HG03280 (cell line): ENCODE data around the gene HOXB2.
A peak's percentile ranks its signal among the peaks of the same experiment; 100 is the strongest.

Source experiments
- ATAC-seq: cut with Tn5 transposase; IDR thresholded peaks from one replicate; pipeline ENCODE4 v1.9.1; 2021; ENCODE audit warnings: mild to moderate bottlenecking, moderate library complexity; ENCODE audit not compliant: unreplicated experiment

HOXB2 gene

GRCh38 chr17:48545022-48545375, at the start of gene HOXB2:
Gene HOXB2, minus strand, starts transcription at chr17:48545109. Its CDS starts 198 bp downstream, at chr17:48544911.
- ATAC-seq, result no peak

GRCh38 chr17:48593840-48594537, 49.1 kb upstream of the HOXB2 start:
- ATAC-seq, result peak; percentile 46

- ATAC-seq, result no peak
These were observed 48.4 kb upstream of the HOXB2 start, which contains the start of gene HOXB5 for GRCh38 chr17:48593126-48593829. Gene HOXB5, minus strand, starts transcription at chr17:48593779. Its CDS starts 97 bp downstream, at chr17:48593682.

GRCh38 chr17:48592577-48592976, 47.7 kb upstream of the HOXB2 start:
- no peak for ATAC-seq

GRCh38 chr17:48592057-48592514, 47.2 kb upstream of the HOXB2 start:
- no peak for ATAC-seq

GRCh38 chr17:48591255-48592056, 46.5 kb upstream of the HOXB2 start:
- ATAC-seq, result no peak

- ATAC-seq, result no peak
These were observed 45.8 kb upstream of the HOXB2 start for GRCh38 chr17:48590607-48591161.

- ATAC-seq, result no peak
These were observed 45.1 kb upstream of the HOXB2 start, which contains the start of gene HOXB3 for GRCh38 chr17:48589831-48590606. Gene HOXB3, minus strand, starts transcription at chr17:48590241. Its CDS starts 37,767 bp downstream, at chr17:48552474.

GRCh38 chr17:48589060-48589830, 44.3 kb upstream of the HOXB2 start:
- no peak for ATAC-seq

GRCh38 chr17:48588528-48588927, 43.6 kb upstream of the HOXB2 start:
- no peak for ATAC-seq

- no peak for ATAC-seq
These were observed 43.1 kb upstream of the HOXB2 start for GRCh38 chr17:48588074-48588415.

GRCh38 chr17:48587276-48588073, 42.6 kb upstream of the HOXB2 start:
- ATAC-seq, result no peak

- no peak for ATAC-seq
These were observed 41.7 kb upstream of the HOXB2 start for GRCh38 chr17:48586355-48587258.

- ATAC-seq, result no peak
These were observed 39.4 kb upstream of the HOXB2 start for GRCh38 chr17:48584223-48584741.

GRCh38 chr17:48583708-48584222, 38.9 kb upstream of the HOXB2 start:
- no peak for ATAC-seq

- no peak for ATAC-seq
These were observed 37.8 kb upstream of the HOXB2 start for GRCh38 chr17:48582750-48583069.

GRCh38 chr17:48579760-48580554, 35.0 kb upstream of the HOXB2 start:
- no peak for ATAC-seq
